ENCODE results near the gene DOK1.
"Not testable (repeated sequence)": the region's sequence is repeated elsewhere in the genome, so short reads cannot be mapped to it uniquely, and the experiment has no call there.

DOK1 gene

DNA sequence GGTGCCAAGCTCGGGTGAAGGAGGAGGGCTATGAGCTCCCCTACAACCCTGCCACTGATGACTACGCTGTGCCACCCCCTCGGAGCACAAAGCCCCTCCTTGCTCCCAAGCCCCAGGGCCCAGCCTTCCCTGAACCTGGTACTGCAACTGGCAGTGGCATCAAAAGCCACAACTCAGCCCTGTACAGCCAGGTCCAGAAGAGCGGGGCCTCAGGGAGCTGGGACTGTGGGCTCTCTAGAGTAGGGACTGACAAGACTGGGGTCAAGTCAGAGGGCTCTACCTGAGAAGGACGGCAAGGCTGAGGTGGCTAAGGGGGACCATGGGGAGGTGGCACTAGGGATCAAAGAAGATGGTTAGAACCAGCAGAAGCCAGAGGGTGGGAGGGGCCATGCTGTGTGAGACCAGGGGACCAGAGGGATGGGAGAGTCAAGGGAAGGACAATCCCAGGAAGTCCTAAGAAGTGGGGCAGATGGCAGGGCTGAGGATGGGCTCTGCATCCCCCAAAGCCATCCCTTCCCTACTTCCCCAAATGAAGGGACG is 2.4 kb downstream of the DOK1 start:
- TF ChIP-seq, protein P1, sequence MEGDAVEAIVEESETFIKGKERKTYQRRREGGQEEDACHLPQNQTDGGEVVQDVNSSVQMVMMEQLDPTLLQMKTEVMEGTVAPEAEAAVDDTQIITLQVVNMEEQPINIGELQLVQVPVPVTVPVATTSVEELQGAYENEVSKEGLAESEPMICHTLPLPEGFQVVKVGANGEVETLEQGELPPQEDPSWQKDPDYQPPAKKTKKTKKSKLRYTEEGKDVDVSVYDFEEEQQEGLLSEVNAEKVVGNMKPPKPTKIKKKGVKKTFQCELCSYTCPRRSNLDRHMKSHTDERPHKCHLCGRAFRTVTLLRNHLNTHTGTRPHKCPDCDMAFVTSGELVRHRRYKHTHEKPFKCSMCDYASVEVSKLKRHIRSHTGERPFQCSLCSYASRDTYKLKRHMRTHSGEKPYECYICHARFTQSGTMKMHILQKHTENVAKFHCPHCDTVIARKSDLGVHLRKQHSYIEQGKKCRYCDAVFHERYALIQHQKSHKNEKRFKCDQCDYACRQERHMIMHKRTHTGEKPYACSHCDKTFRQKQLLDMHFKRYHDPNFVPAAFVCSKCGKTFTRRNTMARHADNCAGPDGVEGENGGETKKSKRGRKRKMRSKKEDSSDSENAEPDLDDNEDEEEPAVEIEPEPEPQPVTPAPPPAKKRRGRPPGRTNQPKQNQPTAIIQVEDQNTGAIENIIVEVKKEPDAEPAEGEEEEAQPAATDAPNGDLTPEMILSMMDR (IDR thresholded peaks at IDR 0.05; ENCODE audit: insufficient read depth, missing control alignments): no peak
- DNase-seq (ENCODE audit: insufficient read length, low spot score): no peak
- FAIRE-seq: no peak

DNA sequence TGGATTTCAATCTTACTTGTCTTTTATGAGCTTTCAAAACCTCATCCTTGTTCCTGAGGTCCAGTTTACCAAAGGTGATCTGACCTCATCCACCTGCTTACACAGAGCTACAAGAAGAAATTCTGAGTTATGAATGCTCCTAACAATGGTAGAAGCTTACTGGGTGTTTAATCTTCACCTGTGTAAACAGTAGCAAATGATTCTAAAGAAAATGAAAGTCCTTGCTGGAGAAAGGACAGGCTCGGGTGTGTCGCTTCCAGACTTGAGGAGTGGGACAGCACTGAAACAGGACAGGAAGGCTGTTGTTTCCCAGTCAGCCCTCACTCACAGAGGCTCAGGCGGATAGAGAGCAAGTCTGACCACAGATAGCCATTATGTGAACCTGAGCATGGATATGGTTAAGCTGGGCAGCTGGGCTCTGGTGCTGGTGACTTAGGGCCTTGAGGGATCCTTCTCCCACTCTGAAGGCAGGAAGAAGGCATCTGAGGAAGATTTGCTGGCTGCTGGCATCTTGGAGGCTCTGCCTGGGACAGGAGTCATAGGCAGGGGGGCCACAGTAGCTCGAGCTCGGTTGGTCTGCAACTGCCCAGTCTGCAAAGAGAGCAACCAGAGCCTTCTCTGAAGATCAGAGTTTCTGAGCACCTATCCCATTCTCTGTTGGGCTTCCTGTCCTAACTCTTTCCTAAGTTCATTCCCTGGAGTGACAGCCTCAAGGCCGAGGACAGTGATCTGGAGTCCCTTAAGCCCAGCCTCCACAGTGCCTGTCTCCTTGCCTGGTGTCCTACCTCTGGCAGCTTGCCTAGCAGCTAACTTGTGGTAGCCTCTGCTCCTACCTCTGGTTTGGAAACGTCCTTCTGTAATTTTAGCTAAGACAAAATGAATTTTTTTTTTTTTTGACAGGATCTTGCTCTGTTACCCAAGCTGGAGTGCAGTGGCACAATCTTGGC is 4.0 kb downstream of the DOK1 start:
- DNase-seq (ENCODE audit: insufficient read length, low spot score): no peak
- no peak for FAIRE-seq
- TF ChIP-seq, protein P1 (IDR thresholded peaks at IDR 0.05; ENCODE audit: insufficient read depth, missing control alignments): no peak

DNA sequence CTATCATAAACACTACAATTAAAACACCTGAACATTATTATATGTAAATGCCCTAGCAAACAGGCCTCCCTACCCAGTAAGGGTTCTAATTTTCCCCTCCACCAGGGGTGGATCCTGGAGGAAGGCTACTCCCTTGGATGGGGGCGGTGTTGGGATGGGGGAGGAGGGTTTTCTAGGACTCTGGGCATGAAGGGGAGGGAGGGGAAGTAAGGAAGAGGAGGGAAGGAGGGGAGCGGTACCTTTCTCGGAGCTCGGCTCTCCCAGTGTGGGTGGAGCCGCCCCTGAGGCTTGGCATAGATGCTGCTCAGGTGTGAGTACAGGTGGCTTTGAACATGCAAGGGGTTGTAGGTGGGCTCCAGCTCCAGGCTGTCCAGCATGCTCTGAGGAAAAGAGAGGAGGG is 5.4 kb downstream of the DOK1 start:
- no peak for DNase-seq (ENCODE audit: insufficient read length, low spot score)
- FAIRE-seq: no peak
- TF ChIP-seq, protein P1 (IDR thresholded peaks at IDR 0.05; ENCODE audit: insufficient read depth, missing control alignments): no peak

DNA sequence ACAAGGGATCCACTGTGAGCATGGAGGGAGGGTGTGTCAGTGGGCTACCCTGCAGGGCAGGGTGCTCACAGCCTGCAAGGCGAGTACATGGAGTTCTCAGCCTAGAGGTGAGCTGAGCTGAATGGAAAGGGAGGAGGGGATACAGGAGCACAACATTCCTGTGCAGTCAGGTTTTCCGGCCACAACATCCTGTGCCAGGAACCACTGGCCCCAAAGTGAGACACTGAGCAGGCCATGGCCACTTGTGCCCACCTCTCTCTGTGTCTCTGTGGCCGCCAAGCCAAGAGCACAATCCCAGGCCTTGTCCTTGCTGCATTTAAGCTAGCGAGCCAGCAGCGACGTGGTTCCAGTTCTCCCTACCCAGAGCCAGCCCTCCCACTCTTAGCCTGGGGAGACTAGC is 6.1 kb downstream of the DOK1 start:
- FAIRE-seq (no peak), DNase-seq (ENCODE audit: insufficient read length, low spot score) (no peak)
- TF ChIP-seq, protein P1 (IDR thresholded peaks at IDR 0.05; ENCODE audit: insufficient read depth, missing control alignments): no peak

DNA sequence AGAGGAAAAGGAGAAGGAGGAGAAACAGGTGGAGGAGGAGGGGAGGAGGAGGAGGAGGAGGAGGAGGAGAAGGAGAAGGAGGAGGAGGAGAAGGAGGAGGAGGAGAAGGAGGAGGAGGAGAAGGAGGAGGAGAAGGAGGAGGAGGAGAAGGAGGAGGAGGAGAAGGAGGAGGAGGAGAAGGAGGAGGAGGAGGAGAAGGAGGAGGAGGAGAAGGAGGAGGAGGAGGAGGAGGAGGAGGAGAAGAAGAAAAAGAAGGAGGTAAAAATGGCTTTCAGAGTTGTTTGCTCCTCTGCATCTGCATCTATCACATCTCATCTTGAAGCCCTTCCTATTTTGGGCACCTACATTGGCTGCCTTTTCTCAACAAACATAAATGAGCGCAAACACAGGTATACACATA is 6.5 kb downstream of the DOK1 start:
- DNase-seq (ENCODE audit: insufficient read length, low spot score); FAIRE-seq: not testable (repeated sequence)

DNA sequence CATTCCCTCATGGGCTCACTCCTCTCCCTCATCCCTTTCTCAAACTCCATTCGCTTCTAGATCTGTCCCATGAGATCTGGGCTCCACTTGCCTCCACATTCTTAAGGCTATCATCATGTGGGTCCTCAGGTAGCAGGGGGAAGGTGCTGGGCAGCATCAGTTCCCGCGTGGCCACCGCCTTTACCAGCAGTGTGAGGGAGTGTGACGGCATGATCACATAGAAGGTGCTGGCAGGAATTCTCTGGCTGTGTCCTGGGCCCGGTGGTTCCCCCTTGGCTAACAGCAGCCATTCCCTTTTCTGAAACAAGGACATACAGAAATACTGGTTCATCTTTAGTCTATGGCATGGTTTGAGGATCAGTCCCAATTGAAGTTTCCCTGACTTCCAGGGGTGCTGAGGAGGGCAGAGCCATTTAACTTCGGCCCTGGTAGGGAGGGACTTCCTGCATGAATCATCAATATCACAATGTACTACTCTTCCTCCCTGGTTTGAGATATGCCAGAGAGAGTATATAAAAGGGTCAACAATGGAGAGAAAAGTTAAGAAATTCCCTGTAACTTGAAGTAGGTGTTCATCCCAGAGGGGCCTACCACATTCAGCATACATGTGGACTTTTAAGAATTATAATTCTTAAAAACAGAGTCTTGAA is 7.7 kb downstream of the DOK1 start:
- DNase-seq (ENCODE audit: insufficient read length, low spot score) (no peak), FAIRE-seq (no peak)
- TF ChIP-seq, protein P1 (IDR thresholded peaks at IDR 0.05; ENCODE audit: insufficient read depth, missing control alignments): no peak

DNA sequence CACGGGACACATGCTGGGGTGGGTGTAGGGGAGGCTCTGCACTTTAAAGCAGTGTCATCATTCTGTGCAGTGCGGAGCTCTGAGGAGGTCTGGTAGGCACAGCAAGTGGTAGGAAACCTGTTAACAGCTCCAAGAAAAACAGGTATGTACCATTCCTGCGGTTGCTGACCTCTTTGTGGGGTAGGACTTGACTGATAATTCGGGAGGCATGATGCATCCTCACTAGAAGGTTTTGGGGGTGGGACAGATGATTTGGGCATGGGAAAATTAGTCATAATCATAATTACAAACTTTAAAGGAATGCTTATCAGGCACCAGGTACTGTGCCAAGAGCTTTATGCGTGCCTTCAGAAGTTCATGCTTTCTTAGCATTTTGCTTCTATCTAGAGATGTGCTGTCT is 9.7 kb downstream of the DOK1 start:
- TF ChIP-seq, protein P1 (IDR thresholded peaks at IDR 0.05; ENCODE audit: insufficient read depth, missing control alignments): no peak
- FAIRE-seq (no peak), DNase-seq (ENCODE audit: insufficient read length, low spot score) (no peak)
